DMS 273 (cell line): Measurements from ENCODE around the gene ARMH3.

Experiments used
- DNase-seq: peaks from one replicate; lab custom pipeline; 2025; ENCODE audit not compliant: unreplicated experiment; lab: John Stamatoyannopoulos, UW

The ARMH3 gene

DNA sequence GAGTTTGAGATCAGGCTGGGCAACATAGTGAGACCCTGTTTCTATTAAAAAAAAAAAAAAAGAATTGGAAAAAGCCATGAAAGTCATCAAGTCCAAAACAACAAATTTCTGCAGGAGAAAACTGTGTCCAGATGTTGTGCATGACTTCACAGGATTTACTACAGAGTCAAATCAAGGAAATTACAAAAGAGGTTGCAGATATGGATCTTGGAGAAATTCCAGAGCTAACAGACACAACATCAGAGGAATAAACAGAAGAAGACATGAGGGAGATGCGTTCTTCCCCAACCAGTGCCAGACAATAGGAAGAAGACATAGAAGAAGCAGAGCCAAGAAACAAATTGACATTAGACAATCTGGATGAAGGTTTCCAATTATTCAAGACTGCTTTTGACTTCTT lies 188.0 kb downstream of the ARMH3 start:
- DNase-seq: no peak

GRCh38 chr10:101859530-101859929 lies 196.4 kb downstream of the ARMH3 start:
- DNase-seq: no peak

DNA sequence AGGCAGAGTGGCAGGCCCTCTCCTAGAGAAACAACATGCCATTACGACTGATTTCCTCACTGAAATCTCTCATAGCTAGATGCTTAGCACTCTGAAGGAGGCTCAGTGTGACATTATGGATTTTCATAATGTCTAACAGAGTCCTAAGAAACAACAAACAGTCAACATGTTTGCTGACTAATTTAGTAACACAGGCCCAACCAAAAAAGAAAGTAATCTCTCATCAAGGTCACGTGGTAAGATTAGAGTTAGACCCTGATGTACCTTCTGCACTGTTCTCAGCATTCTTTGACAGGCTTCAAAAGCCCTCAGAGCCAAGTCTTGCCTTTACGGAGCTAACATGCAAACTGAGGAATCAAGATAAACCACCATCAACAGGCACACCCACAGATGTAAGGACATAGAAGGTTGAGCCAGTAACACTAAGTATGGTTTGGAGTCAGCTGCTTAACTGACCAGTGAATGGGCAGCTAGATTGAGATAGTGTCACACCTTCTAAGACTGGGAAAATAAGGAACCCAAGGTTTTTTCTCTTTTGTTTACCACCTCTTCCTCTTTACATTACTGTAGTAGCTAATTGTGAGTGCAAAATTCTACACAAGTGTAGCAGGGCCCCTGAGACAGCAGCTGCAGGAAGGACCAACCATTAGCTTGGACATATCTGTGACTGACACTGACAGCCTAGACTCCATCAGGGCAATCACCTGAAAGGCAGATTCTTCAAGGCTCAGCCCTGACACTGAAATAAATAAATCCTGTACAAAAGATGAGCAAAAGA lies 197.1 kb downstream of the ARMH3 start:
- no peak for DNase-seq

GRCh38 chr10:101857802-101858476 lies 198.0 kb downstream of the ARMH3 start:
- no peak for DNase-seq

DNA sequence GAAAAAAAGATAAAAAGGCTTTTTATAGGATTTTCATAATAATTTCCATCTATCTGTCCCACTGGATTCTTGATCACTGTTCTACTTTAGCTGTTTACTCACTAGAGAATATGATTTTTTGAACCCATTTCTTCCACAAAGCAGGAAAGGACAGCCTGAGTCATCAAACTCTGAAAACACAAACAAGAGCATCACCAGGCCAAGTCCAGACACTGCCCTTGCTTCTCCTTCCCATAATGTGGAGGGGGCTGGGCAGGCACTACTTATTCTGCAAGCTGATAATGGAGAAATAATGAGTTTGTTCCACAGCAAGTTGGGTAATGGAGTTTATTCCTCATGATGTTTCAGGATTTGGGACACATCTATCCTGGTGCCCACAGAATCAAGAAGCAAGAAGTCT lies 199.3 kb downstream of the ARMH3 start:
- no peak for DNase-seq

GRCh38 chr10:101851411-101852116 lies 204.4 kb downstream of the ARMH3 start:
- DNase-seq: no peak

DNA sequence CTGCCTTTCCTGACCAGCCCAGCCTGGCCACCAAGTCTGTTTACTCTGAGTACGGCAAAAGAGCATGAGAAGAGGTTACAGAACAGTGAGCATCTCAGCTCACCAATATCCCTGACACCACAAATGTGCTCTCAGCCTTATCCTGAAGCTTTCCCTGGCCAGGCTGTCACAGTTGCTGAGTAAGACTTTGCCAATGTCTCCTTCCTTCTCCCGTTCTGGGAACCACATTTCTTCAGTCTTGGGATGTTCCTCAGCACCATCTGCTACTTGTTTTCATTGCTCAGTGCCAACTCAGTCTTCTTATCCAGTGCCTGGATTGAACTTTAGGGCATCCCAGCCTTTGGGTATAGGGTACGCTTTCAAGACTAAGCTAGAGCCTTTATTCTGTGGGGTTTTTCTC lies 205.2 kb downstream of the ARMH3 start:
- DNase-seq: peak; percentile 16

- DNase-seq: no peak
Observed at GRCh38 chr10:101848894-101849351, 207.1 kb downstream of the ARMH3 start.

DNA sequence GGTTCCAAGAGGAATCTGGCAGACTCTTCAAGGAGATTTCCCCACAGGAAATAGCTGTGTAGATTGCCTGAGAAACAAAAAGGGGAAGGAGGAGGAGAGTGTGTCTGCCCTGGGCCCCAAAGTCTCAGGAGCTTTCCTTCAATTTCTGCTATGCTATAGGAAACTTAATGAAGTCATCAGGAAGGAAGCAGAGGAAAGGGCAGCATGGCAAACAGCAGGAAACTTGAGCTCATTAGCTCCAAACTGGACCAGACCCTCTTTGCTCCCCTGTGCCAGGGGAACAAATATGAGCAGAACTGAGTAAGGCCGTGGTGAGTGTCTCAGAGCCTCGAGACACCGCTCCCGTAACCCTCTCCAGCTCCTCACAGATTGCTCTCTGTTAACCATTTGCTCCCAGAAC lies 207.6 kb downstream of the ARMH3 start:
- DNase-seq: no peak

DNA sequence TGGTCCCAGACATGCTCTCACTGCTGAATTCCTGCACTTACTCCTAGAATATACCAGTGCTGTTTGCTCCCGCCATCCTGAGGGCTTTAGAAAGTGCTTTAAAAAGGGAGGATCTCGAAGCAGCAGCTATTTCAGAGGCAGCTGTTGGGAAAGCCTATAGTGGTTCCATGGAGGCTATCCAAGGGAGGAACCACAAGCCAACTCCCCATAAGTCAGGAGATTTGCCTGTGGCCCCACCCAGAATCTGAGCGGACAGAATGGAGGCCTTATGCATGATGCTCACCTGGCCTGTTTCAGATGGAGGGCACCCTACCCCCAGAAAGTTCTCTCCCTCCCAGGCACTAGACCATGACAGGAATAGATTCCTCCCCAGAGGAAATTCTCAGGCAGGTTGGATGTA lies 210.1 kb downstream of the ARMH3 start:
- DNase-seq: peak; percentile 74

- peak; percentile 88 for DNase-seq
Observed at GRCh38 chr10:101843032-101844021, 212.6 kb downstream of the ARMH3 start, which contains the start of gene KCNIP2. TSS of gene KCNIP2 (minus strand) at chr10:101843800. CDS start at chr10:101843568, 232 bp downstream.

DNA sequence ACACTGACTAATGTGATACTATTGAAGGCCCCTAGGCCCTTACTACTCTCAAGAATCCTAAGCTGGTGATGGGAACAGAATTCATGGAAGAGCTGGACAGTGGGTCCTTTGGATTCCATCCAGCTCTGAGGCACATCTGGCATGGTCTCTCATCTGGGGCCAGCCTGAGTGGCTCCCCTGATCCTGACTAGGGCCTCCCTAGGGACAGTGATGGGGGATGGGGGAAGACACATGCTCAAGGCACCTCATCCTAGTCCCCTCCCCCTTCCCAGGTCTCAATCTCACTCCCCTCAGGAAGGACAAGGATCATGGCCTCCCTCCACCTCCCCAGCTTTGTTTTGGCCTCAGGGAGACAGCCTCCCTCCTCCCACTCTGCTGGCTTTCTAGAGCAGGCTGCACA lies 214.1 kb downstream of the ARMH3 start:
- DNase-seq: no peak

- DNase-seq: peak; percentile 90
Observed at GRCh38 chr10:101840741-101841453, 215.1 kb downstream of the ARMH3 start.

DNA sequence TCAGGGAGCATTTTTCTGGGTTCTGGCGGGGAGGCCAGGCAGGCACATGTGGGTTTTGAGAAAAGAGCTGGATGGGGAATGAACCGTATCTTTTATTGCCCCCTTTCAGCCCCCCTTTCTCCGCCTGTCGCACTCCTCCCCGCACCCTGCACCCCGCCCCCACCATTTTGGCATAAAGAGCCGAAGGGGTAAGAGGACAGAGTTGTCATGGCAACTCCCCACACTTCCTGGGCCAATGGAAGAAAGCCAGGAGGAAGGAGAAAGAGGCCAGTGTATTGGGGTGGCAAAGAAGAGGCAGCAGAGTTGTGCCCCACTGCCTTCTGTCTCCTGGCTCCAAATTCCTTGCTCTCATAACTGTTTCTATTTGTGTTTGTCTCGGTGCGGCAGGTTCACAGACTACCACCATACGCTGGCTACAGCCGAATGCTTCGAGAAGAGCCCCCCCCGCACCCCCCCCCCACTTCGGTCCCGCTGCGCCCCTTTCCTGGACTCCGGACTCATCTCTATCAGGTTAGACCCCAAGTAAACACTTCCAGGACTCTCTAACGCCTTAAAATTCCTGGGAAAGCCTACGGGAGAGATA lies 215.8 kb downstream of the ARMH3 start:
- peak; percentile 63 for DNase-seq

DNA sequence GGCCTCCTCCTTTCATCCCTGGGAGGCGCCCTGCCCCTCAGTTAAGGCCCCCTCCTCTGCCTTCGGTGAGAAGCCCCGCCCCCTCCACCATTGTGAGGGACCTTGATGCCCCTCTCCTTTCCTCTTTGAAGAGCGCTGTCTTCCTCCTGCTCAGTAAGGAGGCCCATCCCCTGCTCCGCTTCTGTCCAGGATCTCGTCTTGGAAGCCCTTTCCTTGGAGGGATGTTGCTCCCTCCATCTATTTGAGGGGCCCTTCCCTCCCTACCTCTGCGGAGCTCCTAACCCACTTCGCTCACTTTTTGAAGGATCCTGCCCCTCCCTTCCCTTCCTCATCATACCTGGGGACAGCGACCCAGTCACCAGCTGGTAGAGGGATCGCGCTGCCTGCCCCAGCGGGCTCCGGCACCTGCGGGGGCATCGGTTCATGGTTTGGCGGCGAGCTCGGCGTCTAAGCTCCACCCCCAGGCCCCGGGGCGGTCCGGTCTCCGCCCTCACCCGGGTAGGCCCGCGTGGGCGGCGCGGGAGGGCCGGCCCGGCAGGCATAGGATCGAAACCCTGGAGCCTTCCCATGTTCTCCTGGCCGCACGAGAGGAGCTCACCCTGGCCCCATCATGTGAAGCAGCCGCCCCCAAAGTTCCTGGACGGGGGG lies 216.4 kb downstream of the ARMH3 start:
- peak; percentile 77 for DNase-seq

GRCh38 chr10:101839002-101839401 lies 217.0 kb downstream of the ARMH3 start:
- no peak for DNase-seq

DNA sequence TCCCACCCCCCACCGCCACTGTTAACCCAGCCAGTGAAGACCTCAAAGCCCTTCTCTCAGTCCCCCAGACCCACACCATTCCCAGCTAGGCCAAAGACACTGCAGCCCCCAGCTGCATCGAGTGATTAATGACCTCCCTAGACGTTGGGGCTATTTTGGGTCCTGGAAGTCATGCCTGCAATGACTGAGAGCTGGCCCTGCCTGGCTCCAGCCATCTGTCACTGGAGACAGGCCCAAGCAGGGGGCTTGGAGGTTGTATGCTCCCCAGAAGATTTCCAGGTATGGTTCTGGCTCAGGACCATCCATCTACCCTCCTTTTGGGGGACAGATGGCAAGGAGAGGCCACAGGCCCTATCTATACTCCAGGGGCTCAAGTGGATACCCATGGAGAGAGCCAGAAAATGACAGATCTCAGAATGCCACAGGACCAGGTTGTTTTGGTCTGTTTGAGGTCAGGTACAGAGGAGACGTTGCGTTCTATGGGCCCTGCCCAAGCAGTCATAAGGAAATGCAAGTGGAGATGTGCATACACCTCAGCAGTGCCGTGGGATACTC lies 217.5 kb downstream of the ARMH3 start:
- peak; percentile 19 for DNase-seq

DNA sequence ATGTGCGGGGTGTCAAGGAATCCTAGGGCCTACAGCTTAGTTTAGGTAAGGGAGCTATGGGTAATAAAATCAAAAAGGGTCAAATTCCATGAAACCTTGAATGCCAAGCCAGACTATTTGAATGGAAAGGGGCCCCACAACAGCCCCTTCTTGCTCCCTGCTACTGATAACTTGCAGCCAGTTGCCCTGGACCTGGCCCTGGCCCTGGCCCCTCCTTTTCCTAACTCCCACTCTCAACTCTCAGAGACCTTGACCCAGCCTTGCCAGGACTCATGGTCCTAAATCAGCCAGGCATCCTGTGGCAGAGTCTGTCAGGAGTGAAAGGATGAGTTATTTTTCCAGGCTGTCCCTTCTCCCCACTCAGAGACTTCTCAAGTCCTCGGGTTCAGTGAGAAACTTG lies 218.2 kb downstream of the ARMH3 start:
- DNase-seq: no peak

GRCh38 chr10:101835362-101835761 lies 220.6 kb downstream of the ARMH3 start:
- DNase-seq: peak; percentile 34
